Peyer's patch (tissue), 4 donors: ENCODE data around the gene KNSTRN.

Experiments
- CTCF ChIP-seq, 6 experiments: fragments of 450-650 bp in 4 of 6; fragments of 200-600 bp in 2 of 6; sonication (generic) in 1 of 6; IDR thresholded peaks; one replicate each; pipeline ENCODE4 v1.5.1; 2017 to 2019; ENCODE audit warnings: antibody characterized with exemption in 6 of 6, mild to moderate bottlenecking in 3 of 6, moderate library complexity in 1 of 6
- POLR2A ChIP-seq, 2 donors: fragments of 450-650 bp; IDR thresholded peaks; one replicate each; pipeline ENCODE4 v1.5.1; 2017; ENCODE audit warnings: antibody characterized with exemption in 2 of 2, mild to moderate bottlenecking in 2 of 2, moderate library complexity in 2 of 2

DNA sequence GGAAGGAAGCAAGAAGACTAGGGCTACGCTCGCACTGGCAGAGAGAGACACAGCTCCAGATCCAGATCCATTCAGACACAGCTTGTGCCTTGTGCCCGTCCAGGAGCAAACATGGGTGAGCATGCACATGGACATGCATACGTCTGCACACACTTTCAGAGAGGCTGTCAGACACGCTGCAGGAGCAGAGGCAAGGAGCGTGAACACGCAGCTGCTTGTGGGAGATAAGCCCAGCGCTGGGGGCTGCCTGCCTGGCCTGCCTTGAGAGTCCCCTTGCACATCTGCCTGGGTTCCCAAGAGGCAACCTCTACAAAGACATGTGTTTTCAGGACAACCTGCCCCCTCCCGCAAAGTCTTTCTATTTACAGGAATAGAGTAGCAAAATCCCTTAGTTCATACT lies 44.7 kb downstream of the KNSTRN start:
- no peak for TF ChIP-seq CTCF (IDR thresholded peaks at IDR 0.05)
- TF ChIP-seq POLR2A (IDR thresholded peaks at IDR 0.05) = no peak
